Fibroblast of mammary gland (primary cell): ENCODE measurements around the gene WIPI1.

Experiments
- DNase-seq: peaks from one replicate; pipeline ENCODE4 v3.0.0-alpha.2; 2010; ENCODE audit warnings: low read depth
- H3K4me3 ChIP-seq: 2 replicates; pipeline ENCODE4 v1.5.1; 2011; ENCODE audit warnings: low read depth, mild to moderate bottlenecking, low read length, moderate library complexity; ENCODE audit not compliant: control insufficient read depth
- CTCF ChIP-seq: conservative IDR thresholded peaks from 2 replicates; pipeline ENCODE4 v1.5.1; 2011; ENCODE audit warnings: low read depth, low read length, inconsistent platforms; ENCODE audit not compliant: control insufficient read depth, insufficient read depth

Gene WIPI1

GRCh38 chr17:68470961-68471360, 13.7 kb upstream of the WIPI1 start:
- no peak for DNase-seq
- no peak overlapping the region for H3K4me3 ChIP-seq
- no peak for TF ChIP-seq CTCF

- no peak for DNase-seq
- no peak for TF ChIP-seq CTCF
- no peak overlapping the region for H3K4me3 ChIP-seq
Observed at GRCh38 chr17:68468788-68469187, 11.5 kb upstream of the WIPI1 start.

GRCh38 chr17:68468334-68468733, 11.0 kb upstream of the WIPI1 start:
- DNase-seq, result peak; percentile 34
- H3K4me3 ChIP-seq, result no peak overlapping the region
- TF ChIP-seq CTCF, result no peak

GRCh38 chr17:68463211-68464019, 6.1 kb upstream of the WIPI1 start:
- DNase-seq, result no peak
- TF ChIP-seq CTCF, result no peak
- H3K4me3 ChIP-seq, result no peak overlapping the region

- TF ChIP-seq CTCF, result peak; percentile 72
- peak; percentile 88 for DNase-seq
- H3K4me3 ChIP-seq, result no peak overlapping the region
Observed at GRCh38 chr17:68462381-68463210, 5.3 kb upstream of the WIPI1 start.

GRCh38 chr17:68461589-68461988, 4.3 kb upstream of the WIPI1 start:
- DNase-seq, result no peak
- TF ChIP-seq CTCF, result no peak
- H3K4me3 ChIP-seq, result no peak overlapping the region
